ENCODE measurements around the gene RELCH. TPM values are rescaled to one million over a fixed set of nuclear protein-coding genes. Genes with fewer than 3 reads are reported as not detected.
A peak's percentile ranks its signal among the peaks of the same experiment; 100 is the strongest.
"Not testable (repeated sequence)": the region's sequence is repeated elsewhere in the genome, so short reads cannot be mapped to it uniquely, and the experiment has no call there.

The RELCH gene
- 8.4 and 12.3 TPM in 2 replicates for polyA plus RNA-seq (2014; cell fraction: cytosol; rRNA removed)
- 18.5 and 28.3 TPM in 2 replicates for polyA plus RNA-seq (2014; cell fraction: nucleus; rRNA removed)

GRCh38 chr18:62186774-62187542 is at the start of gene RELCH, which contains the start of gene PIGN:
TSS of gene RELCH (plus strand) at chr18:62187255. CDS start at chr18:62187506, 251 bp downstream.
TSS of gene PIGN (minus strand) at chr18:62187056. CDS start at chr18:62161353, 25,703 bp downstream.
- peak; percentile 97 for DNase-seq (ENCODE audit: low spot score)

- no peak for DNase-seq (ENCODE audit: low spot score)
Observed at GRCh38 chr18:62138461-62139235, 48.4 kb upstream of the RELCH start.

GRCh38 chr18:62140259-62140658 is 46.8 kb upstream of the RELCH start:
- no peak for DNase-seq (ENCODE audit: low spot score)

GRCh38 chr18:62144338-62144737 is 42.7 kb upstream of the RELCH start:
- no peak for DNase-seq (ENCODE audit: low spot score)

GRCh38 chr18:62151068-62151771 is 35.8 kb upstream of the RELCH start:
- DNase-seq (ENCODE audit: low spot score), result no peak

GRCh38 chr18:62152844-62153243 is 34.2 kb upstream of the RELCH start:
- no peak for DNase-seq (ENCODE audit: low spot score)

GRCh38 chr18:62157843-62158242 is 29.2 kb upstream of the RELCH start:
- DNase-seq (ENCODE audit: low spot score), result no peak

GRCh38 chr18:62164310-62164709 is 22.7 kb upstream of the RELCH start:
- DNase-seq (ENCODE audit: low spot score), result no peak

GRCh38 chr18:62164855-62165487 is 22.1 kb upstream of the RELCH start:
- DNase-seq (ENCODE audit: low spot score), result no peak

GRCh38 chr18:62165583-62165982 is 21.5 kb upstream of the RELCH start:
- DNase-seq (ENCODE audit: low spot score), result no peak

- DNase-seq (ENCODE audit: low spot score), result not testable (repeated sequence)
Observed at GRCh38 chr18:62166524-62166923, 20.5 kb upstream of the RELCH start.

GRCh38 chr18:62170857-62171256 is 16.2 kb upstream of the RELCH start:
- DNase-seq (ENCODE audit: low spot score), result no peak

- DNase-seq (ENCODE audit: low spot score), result no peak
Observed at GRCh38 chr18:62172298-62172697, 14.8 kb upstream of the RELCH start.

GRCh38 chr18:62175521-62175920 is 11.5 kb upstream of the RELCH start:
- no peak for DNase-seq (ENCODE audit: low spot score)

GRCh38 chr18:62177271-62177670 is 9.8 kb upstream of the RELCH start:
- DNase-seq (ENCODE audit: low spot score), result no peak

GRCh38 chr18:62179213-62179612 is 7.8 kb upstream of the RELCH start:
- DNase-seq (ENCODE audit: low spot score), result no peak

GRCh38 chr18:62182220-62182619 is 4.8 kb upstream of the RELCH start:
- no peak for DNase-seq (ENCODE audit: low spot score)

- DNase-seq (ENCODE audit: low spot score), result peak; percentile 37
Observed at GRCh38 chr18:62183578-62184195, 3.4 kb upstream of the RELCH start.

GRCh38 chr18:62186499-62186773 is 619 bp upstream of the RELCH start:
- DNase-seq (ENCODE audit: low spot score), result peak; percentile 72

GRCh38 chr18:62187543-62188510 is 772 bp downstream of the RELCH start:
- DNase-seq (ENCODE audit: low spot score), result peak; percentile 16

All from SK-N-DZ (cell line).